Measurements from ENCODE around the gene AGR3. TPM values are rescaled to one million over a fixed set of nuclear protein-coding genes. Genes with fewer than 3 reads are reported as not detected.

AGR3 gene
- total RNA-seq (2022) (1.2 and 3.1 TPM in 2 replicates), Bru-seq, nascent RNA (percentile 38 among the genes with signal in this experiment), BruChase-seq, experiment 1, labeled RNA remaining after a 2-hour chase (percentile 24 among the genes with signal in this experiment), BruChase-seq, experiment 2, labeled RNA remaining after a 6-hour chase (percentile 33 among the genes with signal in this experiment)
- long read RNA-seq, partial matches to known transcripts, result 0 of 2 reads
- long read RNA-seq, other reads (novel, unspliced or antisense), result 1 of 2 reads

GRCh38 chr7:16881844-16882243 lies at the start of gene AGR3:
TSS of gene AGR3 (minus strand) at chr7:16881983. CDS start at chr7:16878618, 3,365 bp downstream.
- CTCF ChIA-PET, result no interaction called here

DNA sequence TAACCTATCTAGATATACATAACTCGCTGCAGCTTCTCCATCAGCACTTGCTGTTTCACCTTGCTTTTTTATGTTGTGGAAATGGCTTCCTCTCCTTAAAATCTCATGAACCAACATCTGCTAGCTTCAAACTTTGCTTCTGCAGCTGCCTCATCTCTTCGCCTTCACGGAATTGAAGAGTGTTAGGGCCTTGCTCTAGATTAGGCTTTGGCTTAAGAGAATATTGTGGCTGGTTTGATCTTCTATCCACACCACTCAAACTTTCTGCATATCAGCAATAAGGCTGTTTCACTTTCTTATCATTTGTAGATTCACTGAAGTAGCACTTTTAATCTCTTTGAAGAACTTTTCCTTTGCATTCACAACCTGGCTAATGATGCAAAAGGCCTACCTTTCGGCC lies 49.2 kb upstream of the AGR3 start:
- Histone ChIP-seq H3K27me3 (replicated peaks; ENCODE audit: control insufficient read depth, insufficient read depth, low read length) (no peaks in the 10 kb centered on the region), H3K9me3 (peaks cover 8% of the 10 kb centered on the region; the same call in 1 of the 2 replicates), H3K36me3 (ENCODE audit: control insufficient read depth, insufficient read depth, low read length) (peaks cover 2% of the 10 kb centered on the region; the same call in 1 of the 2 replicates), H3K4me3 (ENCODE audit: low read depth, low read length) (no peak overlapping the region), H3K4me1 (peaks cover 10% of the 10 kb centered on the region)
- Mint-ChIP-seq H3K9me3 (ENCODE audit: unreplicated experiment) (peaks cover 9% of the 10 kb centered on the region), H3K27ac (ENCODE audit: unreplicated experiment) (no peak overlapping the region), H3K4me1 (ENCODE audit: low read depth, unreplicated experiment) (peaks cover 11% of the 10 kb centered on the region), H3K4me3 (ENCODE audit: unreplicated experiment) (no peak overlapping the region), H3K27me3 (ENCODE audit: insufficient read depth, unreplicated experiment) (no peaks in the 10 kb centered on the region), H3K36me3 (ENCODE audit: insufficient read depth, unreplicated experiment) (no peaks in the 10 kb centered on the region)
- BruUV-seq (replicated peaks), result no TSS peak
- TF ChIP-seq, protein P1, sequence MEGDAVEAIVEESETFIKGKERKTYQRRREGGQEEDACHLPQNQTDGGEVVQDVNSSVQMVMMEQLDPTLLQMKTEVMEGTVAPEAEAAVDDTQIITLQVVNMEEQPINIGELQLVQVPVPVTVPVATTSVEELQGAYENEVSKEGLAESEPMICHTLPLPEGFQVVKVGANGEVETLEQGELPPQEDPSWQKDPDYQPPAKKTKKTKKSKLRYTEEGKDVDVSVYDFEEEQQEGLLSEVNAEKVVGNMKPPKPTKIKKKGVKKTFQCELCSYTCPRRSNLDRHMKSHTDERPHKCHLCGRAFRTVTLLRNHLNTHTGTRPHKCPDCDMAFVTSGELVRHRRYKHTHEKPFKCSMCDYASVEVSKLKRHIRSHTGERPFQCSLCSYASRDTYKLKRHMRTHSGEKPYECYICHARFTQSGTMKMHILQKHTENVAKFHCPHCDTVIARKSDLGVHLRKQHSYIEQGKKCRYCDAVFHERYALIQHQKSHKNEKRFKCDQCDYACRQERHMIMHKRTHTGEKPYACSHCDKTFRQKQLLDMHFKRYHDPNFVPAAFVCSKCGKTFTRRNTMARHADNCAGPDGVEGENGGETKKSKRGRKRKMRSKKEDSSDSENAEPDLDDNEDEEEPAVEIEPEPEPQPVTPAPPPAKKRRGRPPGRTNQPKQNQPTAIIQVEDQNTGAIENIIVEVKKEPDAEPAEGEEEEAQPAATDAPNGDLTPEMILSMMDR (IDR thresholded peaks at IDR 0.05; ENCODE audit: insufficient read depth in 1 of 2, low read depth in 1 of 2, low read length in 1 of 2, severe bottlenecking in 1 of 2, unreplicated experiment in 1 of 2), result no peak
- ChIA-PET CTCF (no interaction called here), POLR2A (no interaction called here)
- no peak for DNase-seq
- intact Hi-C loops (cut with micrococcal nuclease; ENCODE audit: unreplicated experiment), result no loop called here

More at GRCh38 chr7:16881844-16882243, at the start of gene AGR3:
- intact Hi-C loops (cut with micrococcal nuclease; ENCODE audit: unreplicated experiment), result loop anchor here (5.0 kb wide), 1 partner anchor 35 kb away; no protein-coding TSS in a partner anchor
- H3K27ac Mint-ChIP-seq (ENCODE audit: unreplicated experiment), result peak within 1 kb of the TSS; percentile 50
- DNase-seq, result peak in 1 of 2 experiments; percentile 45
- TF ChIP-seq, protein P1 (IDR thresholded peaks at IDR 0.05; ENCODE audit: insufficient read depth in 1 of 2, low read depth in 1 of 2, low read length in 1 of 2, severe bottlenecking in 1 of 2, unreplicated experiment in 1 of 2), result no peak
- Histone ChIP-seq H3K27me3 (replicated peaks; ENCODE audit: control insufficient read depth, insufficient read depth, low read length) (no peaks in the 10 kb centered on the region), H3K4me3 (ENCODE audit: low read depth, low read length) (peak within 1 kb of the TSS; percentile 12; the same call in 1 of the 2 replicates), H3K36me3 (ENCODE audit: control insufficient read depth, insufficient read depth, low read length) (no peaks in the 10 kb centered on the region), H3K4me1 (0 out of 2 replicates have a peak, but pooled peaks cover 5% of the 10 kb centered on the region), H3K9me3 (no peaks in the 10 kb centered on the region)
- H3K27me3 Mint-ChIP-seq (ENCODE audit: insufficient read depth, unreplicated experiment), result no peaks in the 10 kb centered on the region
- no peaks in the 10 kb centered on the region for H3K36me3 Mint-ChIP-seq (ENCODE audit: insufficient read depth, unreplicated experiment)
- H3K4me1 Mint-ChIP-seq (ENCODE audit: low read depth, unreplicated experiment), result no peaks in the 10 kb centered on the region
- no TSS peak for BruUV-seq (replicated peaks)
- no peak within 1 kb of the TSS for H3K4me3 Mint-ChIP-seq (ENCODE audit: unreplicated experiment)
- H3K9me3 Mint-ChIP-seq (ENCODE audit: unreplicated experiment), result no peaks in the 10 kb centered on the region
- POLR2A ChIA-PET, result no interaction called here

DNA sequence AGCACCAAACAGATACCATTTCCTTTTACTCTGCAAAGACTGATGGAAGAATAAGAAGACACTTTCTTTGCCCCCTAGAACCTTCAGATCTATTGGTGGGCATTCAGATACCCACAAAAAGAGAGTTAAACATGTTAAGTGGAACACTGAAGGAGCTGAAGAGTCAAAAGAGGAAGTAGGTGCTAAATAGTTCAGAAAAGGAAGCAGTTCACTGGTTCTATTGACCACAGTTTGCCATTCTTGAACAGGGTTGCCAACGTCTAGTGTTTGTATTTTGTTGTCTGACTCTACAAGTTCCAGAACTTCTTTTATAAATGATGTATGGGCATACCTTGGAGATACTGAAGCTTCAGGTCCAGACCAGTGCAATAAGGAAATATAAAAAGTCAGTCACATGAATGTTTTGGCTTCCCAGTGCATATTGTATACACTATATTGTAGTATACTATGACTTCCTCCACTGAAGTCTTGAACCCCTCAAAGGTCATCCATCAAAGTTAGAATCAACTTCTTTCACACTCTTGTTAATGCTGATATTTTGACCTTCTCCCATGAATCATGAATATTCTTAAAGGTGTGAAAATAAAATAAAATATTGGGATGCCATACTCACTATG lies 47.5 kb upstream of the AGR3 start:
- BruUV-seq (replicated peaks), result no TSS peak
- Histone ChIP-seq H3K9me3 (peaks cover 8% of the 10 kb centered on the region; the same call in 1 of the 2 replicates), H3K4me1 (peaks cover 10% of the 10 kb centered on the region), H3K27me3 (replicated peaks; ENCODE audit: control insufficient read depth, insufficient read depth, low read length) (no peaks in the 10 kb centered on the region), H3K36me3 (ENCODE audit: control insufficient read depth, insufficient read depth, low read length) (peaks cover 2% of the 10 kb centered on the region; the same call in 1 of the 2 replicates), H3K4me3 (ENCODE audit: low read depth, low read length) (no peak overlapping the region)
- ChIA-PET CTCF (interaction anchor here (0.6 kb wide), 1 partner anchor 319 kb away, joined by 3 read pairs; no protein-coding TSS in a partner anchor), POLR2A (no interaction called here)
- DNase-seq, result no peak
- Mint-ChIP-seq H3K27me3 (ENCODE audit: insufficient read depth, unreplicated experiment) (no peaks in the 10 kb centered on the region), H3K9me3 (ENCODE audit: unreplicated experiment) (peaks cover 9% of the 10 kb centered on the region), H3K36me3 (ENCODE audit: insufficient read depth, unreplicated experiment) (no peaks in the 10 kb centered on the region), H3K27ac (ENCODE audit: unreplicated experiment) (no peak overlapping the region), H3K4me1 (ENCODE audit: low read depth, unreplicated experiment) (peaks cover 11% of the 10 kb centered on the region), H3K4me3 (ENCODE audit: unreplicated experiment) (no peak overlapping the region)
- TF ChIP-seq, protein P1 (IDR thresholded peaks at IDR 0.05; ENCODE audit: insufficient read depth in 1 of 2, low read depth in 1 of 2, low read length in 1 of 2, severe bottlenecking in 1 of 2, unreplicated experiment in 1 of 2), result no peak
- intact Hi-C loops (cut with micrococcal nuclease; ENCODE audit: unreplicated experiment), result no loop called here
